ENCODE measurements around the gene HOXB2.

HOXB2 gene

GRCh38 chr17:48545539-48545938, 630 bp upstream of the HOXB2 start:
- Histone ChIP-seq H3K4me3 (ENCODE audit: low read depth in 1 of 2, low read length in 2 of 2) (no peak overlapping the region), H4K20me1 (ENCODE audit: insufficient read depth, low read length) (no peaks in the 10 kb centered on the region), H3K9me3 (ENCODE audit: insufficient read depth, low read length, severe bottlenecking) (no peaks in the 10 kb centered on the region), H3K27me3 (ENCODE audit: insufficient read depth, low read length, poor library complexity) (peaks cover 39% of the 10 kb centered on the region), H2AFZ (ENCODE audit: low read depth, low read length) (no peak overlapping the region), H3K36me3 (ENCODE audit: insufficient read depth, low read length) (no peaks in the 10 kb centered on the region), H3K27ac (ENCODE audit: low read length) (no peak overlapping the region), H3K4me1 (ENCODE audit: insufficient read depth, low read length) (no peaks in the 10 kb centered on the region), H3K4me2 (ENCODE audit: insufficient read depth, low read length) (no peak overlapping the region), H3K9ac (ENCODE audit: low read depth, low read length) (no peak overlapping the region), H3K79me2 (ENCODE audit: insufficient read depth, low read length) (no peaks in the 10 kb centered on the region)
- ATAC-seq (ENCODE audit: insufficient read depth, low read depth), result no peak
- DNase-seq, result no peak
- TF ChIP-seq, protein P1, sequence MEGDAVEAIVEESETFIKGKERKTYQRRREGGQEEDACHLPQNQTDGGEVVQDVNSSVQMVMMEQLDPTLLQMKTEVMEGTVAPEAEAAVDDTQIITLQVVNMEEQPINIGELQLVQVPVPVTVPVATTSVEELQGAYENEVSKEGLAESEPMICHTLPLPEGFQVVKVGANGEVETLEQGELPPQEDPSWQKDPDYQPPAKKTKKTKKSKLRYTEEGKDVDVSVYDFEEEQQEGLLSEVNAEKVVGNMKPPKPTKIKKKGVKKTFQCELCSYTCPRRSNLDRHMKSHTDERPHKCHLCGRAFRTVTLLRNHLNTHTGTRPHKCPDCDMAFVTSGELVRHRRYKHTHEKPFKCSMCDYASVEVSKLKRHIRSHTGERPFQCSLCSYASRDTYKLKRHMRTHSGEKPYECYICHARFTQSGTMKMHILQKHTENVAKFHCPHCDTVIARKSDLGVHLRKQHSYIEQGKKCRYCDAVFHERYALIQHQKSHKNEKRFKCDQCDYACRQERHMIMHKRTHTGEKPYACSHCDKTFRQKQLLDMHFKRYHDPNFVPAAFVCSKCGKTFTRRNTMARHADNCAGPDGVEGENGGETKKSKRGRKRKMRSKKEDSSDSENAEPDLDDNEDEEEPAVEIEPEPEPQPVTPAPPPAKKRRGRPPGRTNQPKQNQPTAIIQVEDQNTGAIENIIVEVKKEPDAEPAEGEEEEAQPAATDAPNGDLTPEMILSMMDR (IDR thresholded peaks at IDR 0.05; ENCODE audit: borderline replicate concordance, extremely low read depth, low read length, poor library complexity, severe bottlenecking), result no peak
- no peak for TF ChIP-seq EZH2 (IDR thresholded peaks at IDR 0.05; ENCODE audit: borderline replicate concordance, low read depth, low read length, severe bottlenecking)

GRCh38 chr17:48544349-48545021, 424 bp downstream of the HOXB2 start:
- Histone ChIP-seq H3K27ac (ENCODE audit: low read length) (no peak overlapping the region), H3K4me3 (ENCODE audit: low read depth in 1 of 2, low read length in 2 of 2) (no peak overlapping the region), H3K9ac (ENCODE audit: low read depth, low read length) (no peak overlapping the region)

DNA sequence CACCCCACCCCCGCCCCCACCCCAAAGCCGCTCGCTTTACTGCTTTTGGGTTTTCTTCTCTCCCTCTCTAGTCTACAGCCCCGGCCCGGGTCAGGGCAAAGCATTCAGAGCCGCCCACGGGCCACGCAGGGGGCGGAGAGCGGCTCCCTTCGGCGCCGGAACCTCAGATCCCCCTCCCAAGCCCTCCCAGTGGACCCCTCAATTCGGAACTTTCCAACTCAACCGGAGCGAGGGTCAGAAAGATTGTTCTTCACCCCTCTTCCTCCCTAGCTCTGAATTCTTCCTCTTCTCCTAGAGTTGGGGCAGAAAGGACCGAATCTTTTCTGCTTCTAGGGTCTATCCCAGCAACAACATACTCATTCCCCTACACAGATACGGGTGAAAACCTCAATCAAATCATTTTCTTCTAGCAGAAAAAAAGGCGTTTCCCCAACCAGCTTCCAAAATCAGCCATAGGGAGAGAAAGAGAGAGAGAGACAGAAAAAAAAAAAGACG, 1.0 kb downstream of the HOXB2 start:
- Histone ChIP-seq H3K36me3 (ENCODE audit: insufficient read depth, low read length) (no peaks in the 10 kb centered on the region), H2AFZ (ENCODE audit: low read depth, low read length) (no peak overlapping the region), H3K27me3 (ENCODE audit: insufficient read depth, low read length, poor library complexity) (peaks cover 49% of the 10 kb centered on the region), H3K27ac (ENCODE audit: low read length) (no peak overlapping the region), H3K9me3 (ENCODE audit: insufficient read depth, low read length, severe bottlenecking) (no peaks in the 10 kb centered on the region), H4K20me1 (ENCODE audit: insufficient read depth, low read length) (no peaks in the 10 kb centered on the region), H3K79me2 (ENCODE audit: insufficient read depth, low read length) (no peaks in the 10 kb centered on the region), H3K4me1 (ENCODE audit: insufficient read depth, low read length) (no peaks in the 10 kb centered on the region), H3K4me3 (ENCODE audit: low read depth in 1 of 2, low read length in 2 of 2) (no peak overlapping the region), H3K9ac (ENCODE audit: low read depth, low read length) (no peak overlapping the region), H3K4me2 (ENCODE audit: insufficient read depth, low read length) (no peak overlapping the region)
- DNase-seq, result no peak
- no peak for ATAC-seq (ENCODE audit: insufficient read depth, low read depth)
- TF ChIP-seq EZH2 (IDR thresholded peaks at IDR 0.05; ENCODE audit: borderline replicate concordance, low read depth, low read length, severe bottlenecking), result no peak
- TF ChIP-seq, protein P1 (IDR thresholded peaks at IDR 0.05; ENCODE audit: borderline replicate concordance, extremely low read depth, low read length, poor library complexity, severe bottlenecking), result no peak

More at GRCh38 chr17:48544349-48545021, 424 bp downstream of the HOXB2 start:
- Histone ChIP-seq H3K9me3 (ENCODE audit: insufficient read depth, low read length, severe bottlenecking) (no peaks in the 10 kb centered on the region), H3K4me1 (ENCODE audit: insufficient read depth, low read length) (no peaks in the 10 kb centered on the region), H3K4me2 (ENCODE audit: insufficient read depth, low read length) (no peak overlapping the region), H2AFZ (ENCODE audit: low read depth, low read length) (no peak overlapping the region), H3K27me3 (ENCODE audit: insufficient read depth, low read length, poor library complexity) (peaks cover 43% of the 10 kb centered on the region), H4K20me1 (ENCODE audit: insufficient read depth, low read length) (no peaks in the 10 kb centered on the region), H3K79me2 (ENCODE audit: insufficient read depth, low read length) (no peaks in the 10 kb centered on the region), H3K36me3 (ENCODE audit: insufficient read depth, low read length) (no peaks in the 10 kb centered on the region)
- DNase-seq (no peak), ATAC-seq (ENCODE audit: insufficient read depth, low read depth) (no peak)
- TF ChIP-seq, protein P1 (IDR thresholded peaks at IDR 0.05; ENCODE audit: borderline replicate concordance, extremely low read depth, low read length, poor library complexity, severe bottlenecking), result no peak
- TF ChIP-seq EZH2 (IDR thresholded peaks at IDR 0.05; ENCODE audit: borderline replicate concordance, low read depth, low read length, severe bottlenecking), result no peak

Data from DND-41 (cell line).